Common myeloid progenitor, CD34-positive (primary cell): ENCODE results near the gene RPS19BP1.

ENCODE experiments used
- CTCF ChIA-PET: fragments of 350-600 bp; sonication (Branson Sonifier 250); formaldehyde crosslinking; loops from one replicate; lab custom pipeline; 2021; ENCODE audit warnings: antibody characterized with exemption; lab: Charles Lee
- POLR2A ChIA-PET: fragments of 350-600 bp; sonication (Branson Sonifier 250); formaldehyde crosslinking; loops from one replicate; lab custom pipeline; 2021; ENCODE audit warnings: antibody characterized with exemption; lab: Charles Lee
- DNase-seq, 3 donors: peaks; one replicate each; pipeline versions ENCODE4 v3.0.0 to v3.0.0-alpha.2; 2013
- H3K27ac ChIP-seq, 2 experiments: 1 replicate in 1 of 2; 2 replicates in 1 of 2; pipeline ENCODE4 v1.7.0; 2013; ENCODE audit warnings: inconsistent platforms in 2 of 2, low read length in 2 of 2, mild to moderate bottlenecking in 2 of 2, low read depth in 1 of 2, moderate library complexity in 1 of 2; ENCODE audit not compliant: severe bottlenecking in 2 of 2, insufficient read depth in 1 of 2, poor library complexity in 1 of 2
- H3K27me3 ChIP-seq, 5 experiments: replicated peaks in 2 of 5; 1 replicate in 3 of 5; 2 replicates in 2 of 5; pipeline versions ENCODE4 v1.6.1 to v1.7.0; 2013; ENCODE audit warnings: low read length in 4 of 5, mild to moderate bottlenecking in 2 of 5, moderate library complexity in 2 of 5, inconsistent platforms in 1 of 5; ENCODE audit not compliant: insufficient read depth in 5 of 5, control insufficient read depth in 4 of 5
- H3K36me3 ChIP-seq, 4 experiments: 1 replicate in 2 of 4; 2 replicates in 2 of 4; pipeline versions ENCODE4 v1.6.1 to v1.7.0; 2013; ENCODE audit warnings: low read length in 3 of 4, control low read depth in 1 of 4, mild to moderate bottlenecking in 1 of 4; ENCODE audit not compliant: control insufficient read depth in 4 of 4, insufficient read depth in 4 of 4
- H3K4me1 ChIP-seq, 4 experiments: 1 replicate in 3 of 4; 2 replicates in 1 of 4; pipeline versions ENCODE4 v1.6.1 to v1.7.1; 2013; ENCODE audit warnings: low read length in 3 of 4, mild to moderate bottlenecking in 3 of 4, control low read depth in 1 of 4, inconsistent platforms in 1 of 4, moderate library complexity in 1 of 4; ENCODE audit not compliant: control insufficient read depth in 4 of 4, insufficient read depth in 4 of 4; ENCODE audit errors: control extremely low read depth in 1 of 4
- H3K4me3 ChIP-seq, 7 experiments: 1 replicate in 4 of 7; 2 replicates in 3 of 7; pipeline versions ENCODE4 v1.5.1 to v1.7.0; 2013; ENCODE audit warnings: mild to moderate bottlenecking in 7 of 7, low read length in 6 of 7, moderate library complexity in 6 of 7, inconsistent platforms in 2 of 7, low read depth in 2 of 7, control low read depth in 1 of 7; ENCODE audit not compliant: insufficient read depth in 4 of 7, control insufficient read depth in 1 of 7; ENCODE audit errors: extremely low read depth in 1 of 7
- H3K9me3 ChIP-seq, 5 experiments: 1 replicate in 4 of 5; 2 replicates in 1 of 5; pipeline versions ENCODE4 v1.6.1 to v1.7.1; 2013; ENCODE audit warnings: low read length in 4 of 5, mild to moderate bottlenecking in 2 of 5, inconsistent platforms in 1 of 5, low read depth in 1 of 5, moderate library complexity in 1 of 5; ENCODE audit not compliant: control insufficient read depth in 4 of 5, insufficient read depth in 2 of 5; ENCODE audit errors: control extremely low read depth in 1 of 5
- WGBS: methylation state at CpG from one replicate; pipeline ENCODE4 v1.1.5; 2013; ENCODE audit not compliant: insufficient coverage; 5-methylcytosine and 5-hydroxymethylcytosine counted together

RPS19BP1 gene

DNA sequence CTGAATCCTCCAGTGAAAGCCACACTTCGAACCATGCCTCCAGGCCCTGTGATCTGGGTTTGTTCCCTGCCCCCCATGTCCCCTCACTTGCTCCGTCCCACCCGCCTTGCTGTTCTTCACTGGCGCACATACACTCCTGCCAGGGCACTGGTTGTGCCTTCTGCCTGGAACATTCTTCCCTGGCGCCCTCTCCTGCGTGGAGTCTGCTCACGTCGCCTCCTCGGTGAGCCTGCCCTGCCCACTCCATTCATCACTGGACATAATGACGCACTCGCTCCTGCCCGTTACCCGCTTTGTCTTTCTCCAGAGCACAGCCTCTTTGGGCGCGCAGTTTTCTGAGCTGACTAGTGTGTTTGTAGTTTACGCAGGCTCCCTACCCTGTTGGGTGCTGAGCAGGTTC lies 51.5 kb downstream of the RPS19BP1 start:
- DNase-seq: no peak
- no peaks in the 10 kb centered on the region for H3K9me3 ChIP-seq
- WGBS: 94% methylated on average over 16 of the region's 16 CpGs
- H3K27ac ChIP-seq: no peak overlapping the region
- ChIA-PET POLR2A (no interaction called here), CTCF (interaction anchor here (1.1 to 2.2 kb wide), 2 partner anchors 13 to 34 kb away, joined by 3 to 8 read pairs; no protein-coding TSS in a partner anchor)
- H3K4me1 ChIP-seq: no peaks in the 10 kb centered on the region
- no peak overlapping the region for H3K4me3 ChIP-seq
- H3K27me3 ChIP-seq: no peaks in the 10 kb centered on the region
- H3K36me3 ChIP-seq: peaks cover 0 to 49% (median 0%) of the 10 kb centered on the region in 4 experiments

DNA sequence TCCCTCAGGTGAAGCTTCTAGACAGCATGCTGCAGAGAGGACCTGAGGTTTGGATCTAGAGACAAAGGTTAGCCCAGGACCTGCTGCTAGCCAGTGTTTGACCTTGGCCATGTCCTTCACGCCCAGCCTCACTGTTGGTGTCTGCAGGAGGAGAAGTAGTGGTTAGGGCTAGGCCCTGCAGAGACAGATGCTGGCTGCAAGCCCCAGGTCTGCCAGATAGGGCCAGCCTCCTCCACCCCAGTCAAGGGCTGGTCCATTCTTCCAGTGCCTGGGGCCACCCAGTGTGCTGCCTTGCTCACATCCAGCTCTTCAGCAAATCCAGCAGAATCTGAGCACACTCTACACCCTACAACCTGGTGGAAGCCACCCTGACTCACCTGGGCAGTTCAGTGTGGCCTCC lies 52.0 kb downstream of the RPS19BP1 start:
- H3K27ac ChIP-seq: no peak overlapping the region
- ChIA-PET POLR2A (no interaction called here), CTCF (interaction anchor here (1.0 to 1.5 kb wide), 3 partner anchors 13 to 33 kb away, joined by 3 to 5 read pairs (median 4); no protein-coding TSS in a partner anchor)
- no peak for DNase-seq
- H3K4me3 ChIP-seq: no peak overlapping the region
- H3K4me1 ChIP-seq: no peaks in the 10 kb centered on the region
- WGBS: 100% methylated on average over 1 of the region's 1 CpG
- no peaks in the 10 kb centered on the region for H3K9me3 ChIP-seq
- no peaks in the 10 kb centered on the region for H3K27me3 ChIP-seq
- peaks cover 0 to 49% (median 0%) of the 10 kb centered on the region in 4 experiments for H3K36me3 ChIP-seq

DNA sequence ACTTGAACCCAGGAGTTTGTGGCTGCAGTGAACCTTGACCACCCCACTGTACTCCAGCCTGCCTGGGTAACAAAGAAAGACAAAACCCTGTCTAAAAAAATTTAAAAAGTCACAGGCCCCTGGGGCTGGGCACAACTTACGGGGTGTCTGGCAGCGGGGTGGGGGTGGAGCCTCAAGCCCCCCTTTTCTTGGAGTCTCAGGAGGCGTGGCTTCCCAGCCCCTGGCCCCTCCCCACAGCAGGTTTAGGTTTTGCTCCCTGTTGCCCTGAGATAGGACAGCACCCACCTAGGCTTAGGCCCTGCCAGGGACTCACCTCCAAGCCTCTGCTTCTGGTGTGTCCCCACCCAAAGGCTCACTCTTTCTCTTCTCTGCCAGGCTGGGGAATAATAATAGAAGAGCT lies 53.3 kb downstream of the RPS19BP1 start:
- Histone ChIP-seq H3K4me3 (no peak overlapping the region), H3K27me3 (no peaks in the 10 kb centered on the region), H3K4me1 (peaks cover 0 to 12% (median 2%) of the 10 kb centered on the region in 4 experiments), H3K9me3 (no peaks in the 10 kb centered on the region), H3K36me3 (peaks cover 0 to 59% (median 0%) of the 10 kb centered on the region in 4 experiments), H3K27ac (no peak overlapping the region)
- DNase-seq: no peak
- ChIA-PET CTCF (interaction anchor here (1.0 to 1.9 kb wide), 7 partner anchors 10 to 37 kb away, joined by 3 to 7 read pairs (median 4); no protein-coding TSS in a partner anchor), POLR2A (no interaction called here)
- 88% methylated on average over 3 of the region's 3 CpGs for WGBS
